PC-3 (cell line): ENCODE measurements around the gene C20orf173. TPM values are rescaled to one million over a fixed set of nuclear protein-coding genes. Genes with fewer than 3 reads are reported as not detected.

Experiments
- ATAC-seq: fragments of 200-7000 bp; cut with Tn5 transposase; 2 replicates; pipeline ENCODE4 v1.9.1; 2020; ENCODE audit warnings: mild to moderate bottlenecking, moderate library complexity
- BruUV-seq: library from RNA; stranded (reverse); fragments of 400-500 nt; replicated peaks from 2 replicates; lab custom pipeline; 2021; lab: Mats Ljungman, UMichigan
- CTCF ChIA-PET: fragments of 300-600 bp; sonication (Branson Sonifier 250); formaldehyde crosslinking; loops from one replicate; lab custom pipeline; 2022; ENCODE audit warnings: antibody characterized with exemption; lab: Charles Lee
- POLR2A ChIA-PET: fragments of 300-600 bp; sonication (Branson Sonifier 250); formaldehyde crosslinking; loops from one replicate; lab custom pipeline; 2022; ENCODE audit warnings: antibody characterized with exemption; ENCODE audit not compliant: unreplicated experiment; lab: Charles Lee
- DNase-seq: peaks from one replicate; pipeline ENCODE4 v3.0.0-alpha.2; 2015
- H2AFZ ChIP-seq: fragments of 300-600 bp; sonication (generic); 2 replicates; pipeline ENCODE4 v1.6.0; 2016; ENCODE audit warnings: antibody characterized with exemption, low read length
- H3F3A ChIP-seq: fragments of 300-600 bp; sonication (generic); one replicate; pipeline ENCODE4 v1.6.0; 2017; ENCODE audit warnings: antibody characterized with exemption, low read length, control low read depth, mild to moderate bottlenecking; ENCODE audit not compliant: unreplicated experiment
- H3K27ac ChIP-seq: fragments of 300-600 bp; sonication (generic); 2 replicates; pipeline ENCODE4 v1.5.1; 2016; ENCODE audit warnings: mild to moderate bottlenecking, low read length
- H3K27me3 ChIP-seq: fragments of 300-600 bp; sonication (generic); 2 replicates; pipeline ENCODE4 v1.6.1; 2016; ENCODE audit warnings: low read length, mixed read lengths
- H3K36me3 ChIP-seq: fragments of 300-600 bp; sonication (generic); 2 replicates; pipeline ENCODE4 v1.6.1; 2016; ENCODE audit warnings: low read depth, mixed run types, low read length, mixed read lengths
- H3K4me1 ChIP-seq: fragments of 300-600 bp; sonication (generic); 2 replicates; pipeline ENCODE4 v1.5.1; 2016; ENCODE audit warnings: low read length; ENCODE audit not compliant: insufficient read depth
- H3K4me2 ChIP-seq: fragments of 300-600 bp; sonication (generic); 2 replicates; pipeline ENCODE4 v1.6.0; 2016; ENCODE audit warnings: low read length
- H3K4me3 ChIP-seq: fragments of 300-600 bp; sonication (generic); 2 replicates; pipeline ENCODE4 v1.5.1; 2016; ENCODE audit warnings: mild to moderate bottlenecking, low read length, mixed read lengths
- H3K79me2 ChIP-seq: fragments of 300-600 bp; sonication (generic); 2 replicates; pipeline ENCODE4 v1.6.1; 2017; ENCODE audit warnings: low read length, mixed read lengths
- H3K9ac ChIP-seq: fragments of 300-600 bp; sonication (generic); 2 replicates; pipeline ENCODE4 v1.6.0; 2016; ENCODE audit warnings: mild to moderate bottlenecking, low read length
- H3K9me2 ChIP-seq: fragments of 300-600 bp; sonication (generic); replicated peaks from 2 replicates; pipeline ENCODE4 v1.6.1; 2016; ENCODE audit warnings: mixed run types, low read length, mixed read lengths
- H3K9me3 ChIP-seq: fragments of 300-600 bp; sonication (generic); 2 replicates; pipeline ENCODE4 v1.6.1; 2016; ENCODE audit warnings: low read length, mixed read lengths
- H4K20me1 ChIP-seq: fragments of 300-600 bp; sonication (generic); 2 replicates; pipeline ENCODE4 v1.6.1; 2016; ENCODE audit warnings: low read length, mixed read lengths
- EZH2 ChIP-seq: fragments of 300-600 bp; sonication (generic); IDR thresholded peaks from one replicate; pipeline ENCODE4 v1.6.1; 2017; ENCODE audit warnings: antibody characterized with exemption, mild to moderate bottlenecking, low read length; ENCODE audit not compliant: unreplicated experiment
- EZH2phosphoT487 ChIP-seq: fragments of 300-600 bp; sonication (generic); IDR thresholded peaks from 2 replicates; pipeline ENCODE4 v1.6.1; 2018; ENCODE audit warnings: mild to moderate bottlenecking, antibody characterized with exemption, low read length, borderline replicate concordance
- intact Hi-C: fragments of 100-400 bp; cut with micrococcal nuclease; formaldehyde crosslinking; loops from 2 replicates; pipeline ENCODE4 v1.9.0; 2023
- total RNA-seq: library from RNA; depleted of rRNA; stranded (reverse); fragments of >200 nt; gene quantifications from 2 replicates; pipeline ENCODE4 v1.2.3, GENCODE V29; 2014
- TF ChIP-seq, protein P1 (sequence below): fragments of 300-600 bp; sonication (generic); conservative IDR thresholded peaks from 2 replicates; pipeline ENCODE4 v1.5.1; 2017; ENCODE audit warnings: antibody characterized with exemption, low read depth, mild to moderate bottlenecking, low read length

Gene C20orf173
- total RNA-seq, 1 experiment from 2014 or later = not detected

DNA sequence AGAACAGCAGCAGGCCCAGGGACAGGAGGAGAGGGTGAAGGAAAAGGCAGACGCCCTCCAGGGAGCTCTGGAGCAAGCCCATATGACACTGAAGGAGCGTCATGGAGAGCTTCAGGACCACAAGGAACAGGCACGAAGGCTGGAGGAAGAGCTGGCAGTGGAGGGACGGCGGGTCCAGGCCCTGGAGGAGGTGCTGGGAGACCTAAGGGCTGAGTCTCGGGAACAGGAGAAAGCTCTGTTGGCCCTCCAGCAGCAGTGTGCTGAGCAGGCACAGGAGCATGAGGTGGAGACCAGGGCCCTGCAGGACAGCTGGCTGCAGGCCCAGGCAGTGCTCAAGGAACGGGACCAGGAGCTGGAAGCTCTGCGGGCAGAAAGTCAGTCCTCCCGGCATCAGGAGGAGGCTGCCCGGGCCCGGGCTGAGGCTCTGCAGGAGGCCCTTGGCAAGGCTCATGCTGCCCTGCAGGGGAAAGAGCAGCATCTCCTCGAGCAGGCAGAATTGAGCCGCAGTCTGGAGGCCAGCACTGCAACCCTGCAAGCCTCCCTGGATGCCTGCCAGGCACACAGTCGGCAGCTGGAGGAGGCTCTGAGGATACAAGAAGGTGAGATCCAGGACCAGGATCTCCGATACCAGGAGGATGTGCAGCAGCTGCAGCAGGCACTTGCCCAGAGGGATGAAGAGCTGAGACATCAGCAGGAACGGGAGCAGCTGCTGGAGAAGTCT is 25.5 kb downstream of the C20orf173 start:
- DNase-seq (no peak), ATAC-seq (no peak)
- Histone ChIP-seq H3K9me3 (no peaks in the 10 kb centered on the region), H3K4me3 (no peak overlapping the region), H3K4me1 (peaks cover 17% of the 10 kb centered on the region; the same call in 1 of the 2 replicates), H4K20me1 (no peaks in the 10 kb centered on the region), H3K9me2 (no peaks in the 10 kb centered on the region), H3K27me3 (no peaks in the 10 kb centered on the region), H3K27ac (no peak overlapping the region), H3K79me2 (no peaks in the 10 kb centered on the region), H3K4me2 (no peak overlapping the region), H2AFZ (no peak overlapping the region), H3K9ac (no peak overlapping the region), H3K36me3 (peaks cover 27% of the 10 kb centered on the region; the same call in 1 of the 2 replicates), H3F3A (no peaks in the 10 kb centered on the region)
- intact Hi-C loops = no loop called here
- POLR2A ChIA-PET = no interaction called here
- CTCF ChIA-PET = no interaction called here
- BruUV-seq = no TSS peak
- TF ChIP-seq EZH2phosphoT487 = no peak
- TF ChIP-seq, protein P1, sequence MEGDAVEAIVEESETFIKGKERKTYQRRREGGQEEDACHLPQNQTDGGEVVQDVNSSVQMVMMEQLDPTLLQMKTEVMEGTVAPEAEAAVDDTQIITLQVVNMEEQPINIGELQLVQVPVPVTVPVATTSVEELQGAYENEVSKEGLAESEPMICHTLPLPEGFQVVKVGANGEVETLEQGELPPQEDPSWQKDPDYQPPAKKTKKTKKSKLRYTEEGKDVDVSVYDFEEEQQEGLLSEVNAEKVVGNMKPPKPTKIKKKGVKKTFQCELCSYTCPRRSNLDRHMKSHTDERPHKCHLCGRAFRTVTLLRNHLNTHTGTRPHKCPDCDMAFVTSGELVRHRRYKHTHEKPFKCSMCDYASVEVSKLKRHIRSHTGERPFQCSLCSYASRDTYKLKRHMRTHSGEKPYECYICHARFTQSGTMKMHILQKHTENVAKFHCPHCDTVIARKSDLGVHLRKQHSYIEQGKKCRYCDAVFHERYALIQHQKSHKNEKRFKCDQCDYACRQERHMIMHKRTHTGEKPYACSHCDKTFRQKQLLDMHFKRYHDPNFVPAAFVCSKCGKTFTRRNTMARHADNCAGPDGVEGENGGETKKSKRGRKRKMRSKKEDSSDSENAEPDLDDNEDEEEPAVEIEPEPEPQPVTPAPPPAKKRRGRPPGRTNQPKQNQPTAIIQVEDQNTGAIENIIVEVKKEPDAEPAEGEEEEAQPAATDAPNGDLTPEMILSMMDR = no peak
- no peak for TF ChIP-seq EZH2

GRCh38 chr20:35503281-35503680 is 26.2 kb downstream of the C20orf173 start:
- CTCF ChIA-PET = no interaction called here
- H3K79me2 ChIP-seq = no peaks in the 10 kb centered on the region
- H3F3A ChIP-seq = no peaks in the 10 kb centered on the region
- no peaks in the 10 kb centered on the region for H3K9me3 ChIP-seq
- no peaks in the 10 kb centered on the region for H4K20me1 ChIP-seq
- POLR2A ChIA-PET = interaction anchor here (0.7 kb wide), 1 partner anchor 135 kb away, joined by 5 read pairs; no protein-coding TSS in a partner anchor
- no peaks in the 10 kb centered on the region for H3K27me3 ChIP-seq
- peaks cover 32% of the 10 kb centered on the region for H3K36me3 ChIP-seq
- no peak overlapping the region for H3K4me3 ChIP-seq
- H3K4me1 ChIP-seq = peaks cover 17% of the 10 kb centered on the region; the same call in 1 of the 2 replicates
- no peak overlapping the region for H3K9ac ChIP-seq
- DNase-seq (no peak), ATAC-seq (no peak)
- H3K27ac ChIP-seq = no peak overlapping the region
- no peak overlapping the region for H2AFZ ChIP-seq
- intact Hi-C loops = no loop called here
- no peaks in the 10 kb centered on the region for H3K9me2 ChIP-seq
- H3K4me2 ChIP-seq = no peak overlapping the region
- no TSS peak for BruUV-seq
- TF ChIP-seq EZH2 = no peak
- no peak for TF ChIP-seq EZH2phosphoT487
- TF ChIP-seq, protein P1 = no peak

DNA sequence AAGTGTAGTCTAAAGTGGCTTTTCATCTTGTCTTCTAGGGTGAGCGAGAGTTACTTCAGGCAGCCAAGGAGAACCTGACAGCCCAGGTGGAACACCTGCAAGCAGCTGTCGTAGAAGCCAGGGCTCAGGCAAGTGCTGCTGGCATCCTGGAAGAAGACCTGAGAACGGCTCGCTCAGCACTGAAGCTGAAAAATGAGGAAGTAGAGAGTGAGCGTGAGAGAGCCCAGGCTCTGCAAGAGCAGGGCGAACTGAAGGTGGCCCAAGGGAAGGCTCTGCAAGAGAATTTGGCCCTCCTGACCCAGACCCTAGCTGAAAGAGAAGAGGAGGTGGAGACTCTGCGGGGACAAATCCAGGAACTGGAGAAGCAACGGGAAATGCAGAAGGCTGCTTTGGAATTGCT is 27.1 kb downstream of the C20orf173 start:
- Histone ChIP-seq H3K4me1 (peaks cover 17% of the 10 kb centered on the region; the same call in 1 of the 2 replicates), H3F3A (no peaks in the 10 kb centered on the region), H3K36me3 (peaks cover 41% of the 10 kb centered on the region), H2AFZ (no peak overlapping the region), H3K9me3 (no peaks in the 10 kb centered on the region), H3K79me2 (no peaks in the 10 kb centered on the region), H3K27ac (no peak overlapping the region), H4K20me1 (no peaks in the 10 kb centered on the region), H3K9me2 (no peaks in the 10 kb centered on the region), H3K9ac (no peak overlapping the region), H3K4me3 (no peak overlapping the region), H3K4me2 (no peak overlapping the region), H3K27me3 (no peaks in the 10 kb centered on the region)
- ATAC-seq (no peak), DNase-seq (no peak)
- ChIA-PET CTCF (no interaction called here), POLR2A (no interaction called here)
- no TSS peak for BruUV-seq
- intact Hi-C loops = no loop called here
- TF ChIP-seq, protein P1 = no peak
- TF ChIP-seq EZH2phosphoT487 (no peak), EZH2 (no peak)
